ENCODE data around the gene GAGE12E.
"Not testable (repeated sequence)": the region's sequence is repeated elsewhere in the genome, so short reads cannot be mapped to it uniquely, and the experiment has no call there.

The GAGE12E gene, protein sequence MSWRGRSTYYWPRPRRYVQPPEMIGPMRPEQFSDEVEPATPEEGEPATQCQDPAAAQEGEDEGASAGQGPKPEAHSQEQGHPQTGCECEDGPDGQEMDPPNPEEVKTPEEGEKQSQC

GRCh38 chrX:49550989-49551388 lies at the start of gene GAGE12E:
GAGE12E (plus strand) TSS chrX:49551289; CDS start chrX:49552444, 1,155 bp downstream.
- DNase-seq (ENCODE audit: low spot score), result not testable (repeated sequence)

- DNase-seq (ENCODE audit: low spot score), result not testable (repeated sequence)
Observed at GRCh38 chrX:49531877-49532276, 19.2 kb upstream of the GAGE12E start, which contains the start of gene GAGE12C. GAGE12C (plus strand) TSS chrX:49532177; CDS start chrX:49533332, 1,155 bp downstream.

DNA sequence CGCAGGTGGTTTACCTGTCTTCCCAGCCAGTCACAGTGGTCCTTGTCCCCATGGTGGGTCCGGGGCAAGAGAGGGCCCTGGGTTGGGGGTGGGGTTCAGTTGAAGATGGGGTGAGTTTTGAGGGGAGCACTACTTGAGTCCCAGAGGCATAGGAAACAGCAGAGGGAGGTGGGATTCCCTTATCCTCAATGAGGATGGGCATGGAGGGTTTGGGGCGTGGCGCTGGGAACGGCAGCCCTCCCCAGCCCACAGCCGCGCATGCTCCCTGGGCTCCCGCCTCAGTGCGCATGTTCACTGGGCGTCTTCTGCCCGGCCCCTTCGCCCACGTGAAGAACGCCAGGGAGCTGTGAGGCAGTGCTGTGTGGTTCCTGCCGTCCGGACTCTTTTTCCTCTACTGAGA lies 9.7 kb upstream of the GAGE12E start, which contains the start of gene GAGE12D:
GAGE12D (plus strand) TSS at position 301 of the 400 bp plus-strand sequence. CDS start 1,155 bp downstream, outside the sequence.
- DNase-seq (ENCODE audit: low spot score), result not testable (repeated sequence)

DNA sequence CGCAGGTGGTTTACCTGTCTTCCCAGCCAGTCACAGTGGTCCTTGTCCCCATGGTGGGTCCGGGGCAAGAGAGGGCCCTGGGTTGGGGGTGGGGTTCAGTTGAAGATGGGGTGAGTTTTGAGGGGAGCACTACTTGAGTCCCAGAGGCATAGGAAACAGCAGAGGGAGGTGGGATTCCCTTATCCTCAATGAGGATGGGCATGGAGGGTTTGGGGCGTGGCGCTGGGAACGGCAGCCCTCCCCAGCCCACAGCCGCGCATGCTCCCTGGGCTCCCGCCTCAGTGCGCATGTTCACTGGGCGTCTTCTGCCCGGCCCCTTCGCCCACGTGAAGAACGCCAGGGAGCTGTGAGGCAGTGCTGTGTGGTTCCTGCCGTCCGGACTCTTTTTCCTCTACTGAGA lies 9.5 kb downstream of the GAGE12E start, which contains the start of gene GAGE12F:
GAGE12F (plus strand) TSS at position 301 of the 400 bp plus-strand sequence. CDS start 1,155 bp downstream, outside the sequence.
- DNase-seq (ENCODE audit: low spot score), result not testable (repeated sequence)

DNA sequence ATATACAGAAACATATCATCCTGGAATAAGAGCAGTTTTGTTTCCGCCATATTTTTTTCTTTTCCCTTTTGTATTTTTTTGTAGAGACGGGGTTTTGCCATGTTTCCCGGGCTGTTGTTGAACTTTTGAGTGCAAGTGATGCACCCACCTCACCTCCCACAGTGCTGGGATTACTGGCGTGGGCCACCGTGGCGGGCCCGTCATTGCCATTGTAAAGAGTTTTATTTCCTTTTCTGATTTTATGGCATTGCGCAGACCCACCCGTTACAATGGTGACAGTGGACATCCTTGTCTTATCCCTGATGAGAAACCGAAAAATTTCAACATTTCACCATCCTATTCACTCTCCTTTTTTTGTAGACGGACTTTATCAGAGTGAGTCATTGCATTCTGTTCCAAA lies 17.6 kb downstream of the GAGE12E start:
- DNase-seq (ENCODE audit: low spot score), result not testable (repeated sequence)

GRCh38 chrX:49569152-49569551 lies 18.1 kb downstream of the GAGE12E start:
- DNase-seq (ENCODE audit: low spot score), result not testable (repeated sequence)

- not testable (repeated sequence) for DNase-seq (ENCODE audit: low spot score)
Observed at GRCh38 chrX:49570100-49570499, 19.0 kb downstream of the GAGE12E start, which contains the start of gene GAGE12G. GAGE12G (plus strand) TSS chrX:49570400; CDS start chrX:49571555, 1,155 bp downstream.

DNA sequence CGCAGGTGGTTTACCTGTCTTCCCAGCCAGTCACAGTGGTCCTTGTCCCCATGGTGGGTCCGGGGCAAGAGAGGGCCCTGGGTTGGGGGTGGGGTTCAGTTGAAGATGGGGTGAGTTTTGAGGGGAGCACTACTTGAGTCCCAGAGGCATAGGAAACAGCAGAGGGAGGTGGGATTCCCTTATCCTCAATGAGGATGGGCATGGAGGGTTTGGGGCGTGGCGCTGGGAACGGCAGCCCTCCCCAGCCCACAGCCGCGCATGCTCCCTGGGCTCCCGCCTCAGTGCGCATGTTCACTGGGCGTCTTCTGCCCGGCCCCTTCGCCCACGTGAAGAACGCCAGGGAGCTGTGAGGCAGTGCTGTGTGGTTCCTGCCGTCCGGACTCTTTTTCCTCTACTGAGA lies 28.6 kb downstream of the GAGE12E start, which contains the start of gene GAGE12H:
GAGE12H (plus strand) TSS at position 301 of the 400 bp plus-strand sequence. CDS start 1,155 bp downstream, outside the sequence.
- not testable (repeated sequence) for DNase-seq (ENCODE audit: low spot score)

DNA sequence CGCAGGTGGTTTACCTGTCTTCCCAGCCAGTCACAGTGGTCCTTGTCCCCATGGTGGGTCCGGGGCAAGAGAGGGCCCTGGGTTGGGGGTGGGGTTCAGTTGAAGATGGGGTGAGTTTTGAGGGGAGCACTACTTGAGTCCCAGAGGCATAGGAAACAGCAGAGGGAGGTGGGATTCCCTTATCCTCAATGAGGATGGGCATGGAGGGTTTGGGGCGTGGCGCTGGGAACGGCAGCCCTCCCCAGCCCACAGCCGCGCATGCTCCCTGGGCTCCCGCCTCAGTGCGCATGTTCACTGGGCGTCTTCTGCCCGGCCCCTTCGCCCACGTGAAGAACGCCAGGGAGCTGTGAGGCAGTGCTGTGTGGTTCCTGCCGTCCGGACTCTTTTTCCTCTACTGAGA lies 38.1 kb downstream of the GAGE12E start, which contains the start of gene GAGE2A:
GAGE2A (plus strand) TSS at position 301 of the 400 bp plus-strand sequence. CDS start 1,155 bp downstream, outside the sequence.
- DNase-seq (ENCODE audit: low spot score), result not testable (repeated sequence)

DNA sequence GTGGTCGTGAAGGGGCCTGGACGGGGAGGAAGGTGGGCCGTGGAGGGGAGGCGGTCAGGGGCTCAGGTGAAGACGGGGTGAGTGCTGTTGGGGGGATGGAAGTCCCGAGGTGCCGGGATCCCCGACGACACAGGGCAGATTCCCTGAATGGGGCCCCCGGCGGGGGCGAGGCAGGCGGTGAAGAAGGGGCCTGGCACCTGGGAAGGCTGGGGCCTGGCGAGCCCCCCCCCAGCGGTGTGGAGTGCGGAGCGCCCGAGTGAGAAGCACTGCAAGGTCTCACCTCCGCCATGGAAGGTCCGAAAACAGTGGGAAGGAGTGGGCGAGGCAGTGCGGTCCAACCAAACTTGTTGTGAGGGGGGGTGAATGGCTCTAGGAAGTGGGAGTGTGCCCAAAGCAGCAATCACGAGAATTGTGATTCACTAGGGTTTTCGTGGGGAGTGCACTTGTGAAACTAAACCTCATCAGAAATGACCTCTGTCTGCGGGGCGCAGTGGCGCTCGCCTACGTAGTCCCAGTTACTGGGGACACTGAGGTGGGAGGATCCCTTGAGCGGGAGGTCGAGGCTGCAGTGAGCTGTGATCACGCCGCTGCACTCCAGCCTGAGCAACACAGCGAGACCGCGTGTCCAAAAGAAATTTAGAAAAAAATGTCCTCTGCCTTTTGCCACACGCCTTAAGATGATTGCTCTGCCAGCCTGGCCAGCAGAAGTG lies 38.8 kb downstream of the GAGE12E start:
- not testable (repeated sequence) for DNase-seq (ENCODE audit: low spot score)

GRCh38 chrX:49590488-49590887 lies 39.4 kb downstream of the GAGE12E start:
- not testable (repeated sequence) for DNase-seq (ENCODE audit: low spot score)

DNA sequence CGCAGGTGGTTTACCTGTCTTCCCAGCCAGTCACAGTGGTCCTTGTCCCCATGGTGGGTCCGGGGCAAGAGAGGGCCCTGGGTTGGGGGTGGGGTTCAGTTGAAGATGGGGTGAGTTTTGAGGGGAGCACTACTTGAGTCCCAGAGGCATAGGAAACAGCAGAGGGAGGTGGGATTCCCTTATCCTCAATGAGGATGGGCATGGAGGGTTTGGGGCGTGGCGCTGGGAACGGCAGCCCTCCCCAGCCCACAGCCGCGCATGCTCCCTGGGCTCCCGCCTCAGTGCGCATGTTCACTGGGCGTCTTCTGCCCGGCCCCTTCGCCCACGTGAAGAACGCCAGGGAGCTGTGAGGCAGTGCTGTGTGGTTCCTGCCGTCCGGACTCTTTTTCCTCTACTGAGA lies 47.6 kb downstream of the GAGE12E start, which contains the start of gene GAGE1:
GAGE1 (plus strand) TSS at position 301 of the 400 bp plus-strand sequence. CDS start 1,155 bp downstream, outside the sequence.
- DNase-seq (ENCODE audit: low spot score), result not testable (repeated sequence)
